Lung (tissue), 12 donors: Measurements from ENCODE around the gene ALK. TPM values are rescaled to one million over a fixed set of nuclear protein-coding genes. Genes with fewer than 3 reads are reported as not detected.

Source experiments
- ATAC-seq: fragments of 200-7000 bp; cut with Tn5 transposase; one replicate; pipeline ENCODE4 v1.9.1; 2020; ENCODE audit warnings: moderate number of reproducible peaks; ENCODE audit not compliant: insufficient read depth, low FRiP score
- DNase-seq, 3 donors: peaks; one replicate each; pipeline ENCODE4 v3.0.0-alpha.2; 2013 to 2017
- H3K27ac ChIP-seq, 2 donors: one replicate each; pipeline ENCODE4 v1.5.1; 2013; ENCODE audit warnings: mild to moderate bottlenecking in 2 of 2, moderate library complexity in 2 of 2, control low read depth in 1 of 2, inconsistent platforms in 1 of 2, low read depth in 1 of 2, low read length in 1 of 2
- H3K27me3 ChIP-seq, 3 donors: one replicate each; pipeline ENCODE4 v1.5.1; 2013; ENCODE audit warnings: low read length in 2 of 3; ENCODE audit not compliant: control insufficient read depth in 3 of 3, insufficient read depth in 3 of 3
- H3K36me3 ChIP-seq, 4 donors: one replicate each; pipeline ENCODE4 v1.5.1; 2013; ENCODE audit warnings: low read length in 4 of 4, mild to moderate bottlenecking in 1 of 4, moderate library complexity in 1 of 4; ENCODE audit not compliant: control insufficient read depth in 4 of 4, insufficient read depth in 4 of 4
- H3K4me1 ChIP-seq, 5 donors: one replicate each; pipeline ENCODE4 v1.5.1; 2013; ENCODE audit warnings: low read length in 5 of 5, mild to moderate bottlenecking in 2 of 5, moderate library complexity in 1 of 5; ENCODE audit not compliant: control insufficient read depth in 5 of 5, insufficient read depth in 5 of 5
- H3K4me3 ChIP-seq: one replicate; pipeline ENCODE4 v1.5.1; 2013; ENCODE audit warnings: mild to moderate bottlenecking, control low read depth, moderate library complexity
- H3K9ac ChIP-seq, 2 donors: one replicate each; pipeline ENCODE4 v1.5.1; 2013; ENCODE audit warnings: low read length in 2 of 2, control low read depth in 1 of 2; ENCODE audit not compliant: insufficient read depth in 1 of 2
- H3K9me3 ChIP-seq, 4 donors: one replicate each; pipeline ENCODE4 v1.5.1; 2013; ENCODE audit warnings: low read length in 3 of 4, mild to moderate bottlenecking in 1 of 4, moderate library complexity in 1 of 4; ENCODE audit not compliant: control insufficient read depth in 4 of 4, insufficient read depth in 3 of 4
- CTCF ChIP-seq: IDR thresholded peaks from 2 replicates; pipeline ENCODE4 v1.5.1; 2012; ENCODE audit warnings: mild to moderate bottlenecking; ENCODE audit errors: control extremely low read depth, extremely low read depth
- WGBS, 2 donors: extraction: QIAGEN DNeasy Blood & Tissue Kit; methylation state at CpG; one replicate each; pipeline ENCODE4 v1.1.7; 2013; 5-methylcytosine and 5-hydroxymethylcytosine counted together
- polyA plus RNA-seq, 2 donors: library from polyadenylated mRNA; stranded (reverse); fragments of 200-250 nt; gene quantifications; one replicate each; pipeline ENCODE4 v1.2.1, GENCODE V29; 2013
- total RNA-seq, 2 donors: library from RNA; depleted of rRNA in 1 of 2; stranded (reverse); fragments of >200 nt in 1 of 2; gene quantifications; one replicate each; pipeline ENCODE4 v1.2.1, GENCODE V29; 2014 to 2021
- donor health status: control.
- donor health status: control.
- donor health status: Bipolar disorder and iron deficiency.
- donor health status: healthy.
- donor health status: DM: yes; HTN: yes; CAD: no.

The ALK gene
- total and polyA plus RNA-seq, 4 donors, result 0.09 to 0.25 (median 0.10) TPM; not detected in 1

DNA sequence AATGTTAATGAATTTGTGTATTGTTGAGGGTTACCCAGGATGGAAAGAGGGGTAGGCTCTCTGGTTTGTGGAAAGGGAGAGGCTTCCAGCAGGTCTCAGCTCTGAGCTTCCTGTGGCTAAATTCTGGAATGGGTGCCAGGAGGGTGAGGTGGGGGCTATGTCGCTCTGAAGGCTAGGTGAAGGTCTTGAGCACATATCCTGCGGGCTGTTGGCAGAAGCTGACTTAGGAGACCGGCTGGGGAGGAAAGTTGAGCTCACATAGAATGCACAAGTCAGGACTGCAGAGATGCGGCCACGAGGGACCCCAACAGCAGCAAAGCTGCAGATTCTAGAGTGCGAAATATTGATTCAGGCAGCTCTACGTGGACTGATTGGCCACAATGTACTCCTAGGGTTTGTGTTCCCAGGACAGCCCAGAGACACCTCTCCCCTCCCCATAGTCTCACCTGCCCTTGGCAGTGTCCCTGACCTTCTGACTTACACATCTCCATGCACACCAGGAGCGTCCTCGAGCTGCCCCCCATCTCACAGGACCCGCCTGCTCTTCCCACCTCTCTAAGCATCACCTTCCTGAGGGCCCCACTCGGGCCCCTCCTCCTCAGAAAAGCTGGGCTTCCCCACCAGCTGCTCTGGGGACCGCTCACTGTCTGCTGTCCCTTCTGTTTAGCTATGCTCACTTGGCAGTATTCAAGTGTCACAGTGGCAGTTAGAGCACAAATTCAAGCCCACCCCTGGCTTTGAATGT is 72.6 kb downstream of the ALK start:
- TF ChIP-seq CTCF, result no peak
- H3K4me3 ChIP-seq, result no peak overlapping the region
- WGBS, 2 donors, result 57 to 65% methylated on average over 12 of the region's 12 CpGs
- H3K27me3 ChIP-seq, result peaks cover 0 to 2% (median 0%) of the 10 kb centered on the region in 3 donors
- no peaks in the 10 kb centered on the region for H3K4me1 ChIP-seq
- peaks cover 0 to 9% (median 0%) of the 10 kb centered on the region in 4 donors for H3K9me3 ChIP-seq
- DNase-seq, result no peak
- H3K27ac ChIP-seq, result no peak overlapping the region
- no peak overlapping the region for H3K9ac ChIP-seq
- H3K36me3 ChIP-seq, result no peaks in the 10 kb centered on the region
- no peak for ATAC-seq

DNA sequence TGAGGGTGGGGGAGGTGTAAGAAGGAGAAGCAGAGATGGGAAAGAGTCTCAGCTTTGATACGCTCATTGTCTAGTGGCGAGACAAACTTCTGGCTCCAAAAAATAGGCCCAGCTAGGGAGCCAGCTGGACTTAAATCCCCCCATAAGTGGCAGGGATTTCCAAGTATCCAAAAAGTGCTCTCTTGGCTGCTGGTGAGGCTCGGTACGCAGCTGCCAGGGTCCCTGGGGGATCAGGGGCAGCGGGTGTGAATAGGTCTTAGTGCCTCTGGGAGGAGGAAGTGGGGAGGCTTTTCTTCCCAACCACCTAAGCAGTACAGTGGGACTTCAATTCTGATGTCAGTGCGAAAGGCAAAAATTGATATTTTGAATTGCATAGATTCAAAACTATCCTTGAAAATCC is 73.5 kb downstream of the ALK start:
- no peak overlapping the region for H3K27ac ChIP-seq
- no peak overlapping the region for H3K4me3 ChIP-seq
- no peaks in the 10 kb centered on the region for H3K4me1 ChIP-seq
- no peak overlapping the region for H3K9ac ChIP-seq
- H3K36me3 ChIP-seq, result no peaks in the 10 kb centered on the region
- 55 to 59% methylated on average over 6 of the region's 6 CpGs for WGBS, 2 donors
- DNase-seq, result no peak
- TF ChIP-seq CTCF, result no peak
- peaks cover 0 to 2% (median 0%) of the 10 kb centered on the region in 3 donors for H3K27me3 ChIP-seq
- H3K9me3 ChIP-seq, result peaks cover 0 to 7% (median 0%) of the 10 kb centered on the region in 4 donors
- no peak for ATAC-seq

- no peak for TF ChIP-seq CTCF
- Histone ChIP-seq H3K27me3 (peaks cover 0 to 3% (median 2%) of the 10 kb centered on the region in 3 donors), H3K9me3 (no peaks in the 10 kb centered on the region), H3K27ac (no peak overlapping the region), H3K4me1 (no peaks in the 10 kb centered on the region), H3K36me3 (no peaks in the 10 kb centered on the region), H3K9ac (no peak overlapping the region), H3K4me3 (no peak overlapping the region)
- ATAC-seq (no peak), DNase-seq (no peak)
- WGBS, 2 donors, result 81 to 88% methylated on average over 3 of the region's 3 CpGs
Observed at GRCh38 chr2:29844713-29845326, 76.6 kb downstream of the ALK start.
